Measurements from ENCODE around the gene TFCP2L1.
A peak's percentile ranks its signal among the peaks of the same experiment; 100 is the strongest.

TFCP2L1 gene

GRCh38 chr2:121212661-121213325 is 72.2 kb downstream of the TFCP2L1 start:
- no peak for DNase-seq

GRCh38 chr2:121211689-121212151 is 73.3 kb downstream of the TFCP2L1 start:
- no peak for DNase-seq

- no peak for DNase-seq
These were observed 73.8 kb downstream of the TFCP2L1 start for GRCh38 chr2:121211251-121211650.

- no peak for DNase-seq
These were observed 74.3 kb downstream of the TFCP2L1 start for GRCh38 chr2:121210691-121211090.

- DNase-seq = no peak
These were observed 75.9 kb downstream of the TFCP2L1 start for GRCh38 chr2:121209014-121209610.

- no peak for DNase-seq
These were observed 77.5 kb downstream of the TFCP2L1 start for GRCh38 chr2:121207494-121207893.

GRCh38 chr2:121205321-121205942 is 79.6 kb downstream of the TFCP2L1 start:
- no peak for DNase-seq

GRCh38 chr2:121203591-121204249 is 81.3 kb downstream of the TFCP2L1 start:
- DNase-seq = no peak

GRCh38 chr2:121202541-121203310 is 82.3 kb downstream of the TFCP2L1 start:
- DNase-seq = no peak

- no peak for DNase-seq
These were observed 83.2 kb downstream of the TFCP2L1 start for GRCh38 chr2:121201796-121202195.

- no peak for DNase-seq
These were observed 84.3 kb downstream of the TFCP2L1 start for GRCh38 chr2:121200419-121201315.

- DNase-seq = no peak
These were observed 85.0 kb downstream of the TFCP2L1 start for GRCh38 chr2:121200011-121200347.

GRCh38 chr2:121199281-121200010 is 85.6 kb downstream of the TFCP2L1 start:
- DNase-seq = no peak

- peak; percentile 77 for DNase-seq
These were observed 87.5 kb downstream of the TFCP2L1 start for GRCh38 chr2:121197369-121198091.

- no peak for DNase-seq
These were observed 88.2 kb downstream of the TFCP2L1 start for GRCh38 chr2:121196849-121197155.

GRCh38 chr2:121196132-121196848 is 88.7 kb downstream of the TFCP2L1 start:
- no peak for DNase-seq

GRCh38 chr2:121195036-121195435 is 90.0 kb downstream of the TFCP2L1 start:
- no peak for DNase-seq

- DNase-seq = no peak
These were observed 90.4 kb downstream of the TFCP2L1 start for GRCh38 chr2:121194626-121195025.

GRCh38 chr2:121193185-121193584 is 91.8 kb downstream of the TFCP2L1 start:
- no peak for DNase-seq

- no peak for DNase-seq
These were observed 92.4 kb downstream of the TFCP2L1 start for GRCh38 chr2:121192576-121192975.

Data from MV-4-11 (cell line).